Mesenteric fat pad (tissue), 1 donor: ENCODE measurements around the gene SYNE1. TPM values are rescaled to one million over a fixed set of nuclear protein-coding genes. Genes with fewer than 3 reads are reported as not detected.
"Not testable (repeated sequence)": the region's sequence is repeated elsewhere in the genome, so short reads cannot be mapped to it uniquely, and the experiment has no call there.

Experiments used
- DNase-seq: peaks from one replicate; pipeline ENCODE4 v3.0.0-alpha.2; 2020; ENCODE audit warnings: low spot score
- total RNA-seq: library from RNA; stranded (reverse); fragmentation: NEBNext Ultra II Directional; extraction: Animal tissue kit (Norgen Biotek cat#: 25700); gene quantifications from one replicate; pipeline ENCODE4 v1.2.1, GENCODE V29; 2021
- donor health status: DM: yes; HTN: yes; CAD: no.

Gene SYNE1
- total RNA-seq, 1 donor from 2014 or later: 84.2 TPM

GRCh38 chr6:152625213-152625612 is 11.9 kb downstream of the SYNE1 start:
- DNase-seq: no peak

GRCh38 chr6:152614776-152615175 is 22.4 kb downstream of the SYNE1 start:
- not testable (repeated sequence) for DNase-seq

DNA sequence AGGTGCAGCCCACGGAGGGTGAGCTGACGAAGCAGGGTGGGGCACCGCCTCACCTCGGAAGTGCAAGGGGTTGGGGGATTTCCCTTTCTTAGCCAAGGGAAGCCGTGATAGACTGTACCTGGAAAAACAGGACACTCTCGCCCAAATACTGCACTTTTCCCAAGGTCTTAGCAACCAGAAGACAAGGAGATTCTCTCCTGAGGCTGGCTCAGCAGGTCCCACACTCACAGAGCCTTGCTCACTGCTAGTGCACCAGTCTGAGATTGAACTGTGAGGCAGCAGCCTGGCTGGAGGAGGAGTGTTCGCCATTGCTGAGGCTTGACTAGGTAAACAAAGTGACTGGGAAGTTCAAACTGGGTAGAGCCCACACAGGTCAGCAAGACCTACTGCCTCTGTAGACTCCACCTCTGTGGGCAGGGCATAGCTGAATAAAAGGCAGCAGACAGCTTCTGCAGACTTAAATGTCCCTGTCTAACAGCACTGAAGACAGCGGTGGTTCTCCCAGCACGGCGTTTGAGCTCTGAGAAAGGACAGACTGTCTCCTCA is 28.0 kb downstream of the SYNE1 start:
- DNase-seq: no peak

GRCh38 chr6:152605941-152606340 is 31.2 kb downstream of the SYNE1 start:
- DNase-seq: no peak

- no peak for DNase-seq
Observed at GRCh38 chr6:152605342-152605741, 31.8 kb downstream of the SYNE1 start.

DNA sequence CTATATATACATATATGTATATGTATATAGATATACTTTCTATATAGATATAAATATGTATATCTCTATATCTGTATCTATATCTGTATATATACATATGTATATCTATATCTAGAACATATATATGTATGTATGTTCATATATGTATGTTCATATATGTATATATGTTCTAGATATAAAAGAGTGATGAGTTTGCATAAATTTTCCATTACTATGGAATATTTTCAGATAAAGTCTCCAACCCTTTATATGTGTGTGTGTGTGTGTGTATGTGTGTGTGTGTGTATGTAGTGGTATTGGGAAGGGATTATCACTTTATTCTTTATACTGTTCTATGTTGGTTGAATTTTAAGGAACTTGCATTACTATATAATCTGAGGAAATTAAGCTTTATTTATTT is 33.3 kb downstream of the SYNE1 start:
- no peak for DNase-seq

GRCh38 chr6:152600022-152600421 is 37.1 kb downstream of the SYNE1 start:
- no peak for DNase-seq

DNA sequence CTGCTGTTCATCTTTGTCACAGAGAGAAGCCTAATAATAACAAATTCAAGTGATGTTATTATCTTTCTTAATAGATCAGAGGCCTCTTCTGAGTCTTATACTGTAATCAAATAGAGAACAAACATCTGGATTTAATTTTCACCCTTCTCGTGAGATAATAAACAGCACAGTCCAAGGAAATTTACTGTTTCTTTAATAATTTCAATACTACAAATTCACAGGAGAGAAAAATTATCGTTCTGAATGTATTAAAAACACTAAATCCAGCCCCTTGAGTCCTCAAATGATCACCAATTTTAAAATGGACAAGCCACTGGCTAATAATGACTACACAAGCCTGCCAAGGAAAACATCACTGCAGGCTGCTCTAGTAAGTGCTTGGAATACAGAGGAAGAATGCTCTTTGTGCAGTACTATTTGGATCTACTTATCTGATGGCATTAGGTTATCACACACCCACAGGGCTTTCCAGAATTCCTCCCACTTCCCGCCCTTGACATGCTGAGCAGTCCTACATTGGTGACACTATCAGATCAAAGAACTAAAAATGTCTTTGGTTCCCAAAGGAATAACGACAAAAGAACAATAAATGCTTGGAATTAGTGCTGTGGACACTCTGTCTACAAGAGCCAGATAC is 38.1 kb downstream of the SYNE1 start:
- DNase-seq: no peak

DNA sequence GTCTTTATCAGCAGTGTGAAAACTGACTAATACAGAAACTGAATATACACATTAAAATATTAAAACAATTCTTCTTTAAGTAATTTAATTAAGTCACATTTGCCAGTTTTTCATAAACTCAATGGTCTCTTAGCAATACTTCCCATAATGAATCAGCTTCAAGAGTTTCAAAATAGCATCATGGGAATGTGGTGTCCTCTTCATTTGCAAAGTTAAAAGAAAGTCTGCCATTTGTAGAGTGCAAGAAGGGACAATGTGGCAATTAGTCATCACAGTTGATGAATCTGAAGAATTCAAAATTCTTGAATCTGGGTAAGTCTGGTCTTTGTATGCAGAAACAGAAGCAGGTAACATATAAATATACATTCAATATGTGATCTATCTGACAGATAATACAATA is 38.7 kb downstream of the SYNE1 start:
- DNase-seq: no peak

GRCh38 chr6:152596726-152597125 is 40.4 kb downstream of the SYNE1 start:
- DNase-seq: no peak

DNA sequence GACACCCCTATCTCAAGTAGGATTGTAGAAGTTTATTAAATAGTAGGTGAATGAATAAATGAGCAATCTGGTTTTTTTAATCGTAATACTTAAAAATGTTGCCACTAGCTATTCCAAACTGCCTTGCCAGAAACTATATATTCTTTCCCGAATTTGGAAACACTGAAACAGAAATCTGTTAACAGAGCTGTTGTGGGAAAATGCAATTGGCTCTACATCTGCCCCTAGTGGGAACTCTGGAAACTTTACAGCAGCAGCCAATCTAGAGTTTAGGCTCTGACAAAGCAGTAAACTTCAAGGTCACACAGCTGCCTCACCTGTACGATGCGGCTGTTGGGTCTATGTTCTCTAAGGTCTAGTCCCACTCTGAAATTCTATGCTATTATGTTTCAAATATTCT is 41.7 kb downstream of the SYNE1 start:
- no peak for DNase-seq

GRCh38 chr6:152594701-152595100 is 42.5 kb downstream of the SYNE1 start:
- DNase-seq: no peak

- DNase-seq: no peak
Observed at GRCh38 chr6:152588456-152588855, 48.7 kb downstream of the SYNE1 start.

- no peak for DNase-seq
Observed at GRCh38 chr6:152587473-152587872, 49.7 kb downstream of the SYNE1 start.

DNA sequence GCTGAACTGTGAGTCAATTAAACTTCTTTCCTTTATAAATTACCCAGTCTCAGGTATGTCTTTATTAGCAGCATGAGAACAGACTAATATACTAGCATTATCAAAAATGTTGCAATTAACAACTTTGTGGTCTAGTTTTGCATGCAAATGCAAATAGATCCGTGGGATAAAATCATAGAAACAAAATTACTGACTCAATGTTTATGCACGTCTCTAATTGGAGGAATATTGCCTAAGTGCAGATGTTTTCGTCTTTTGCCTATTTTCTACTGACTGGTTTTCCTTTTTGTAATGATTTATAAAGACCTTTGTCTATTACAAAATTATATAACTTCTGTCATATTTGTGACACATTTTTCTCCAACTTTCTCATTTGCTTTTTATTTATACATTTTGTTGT is 51.9 kb downstream of the SYNE1 start:
- DNase-seq: no peak

DNA sequence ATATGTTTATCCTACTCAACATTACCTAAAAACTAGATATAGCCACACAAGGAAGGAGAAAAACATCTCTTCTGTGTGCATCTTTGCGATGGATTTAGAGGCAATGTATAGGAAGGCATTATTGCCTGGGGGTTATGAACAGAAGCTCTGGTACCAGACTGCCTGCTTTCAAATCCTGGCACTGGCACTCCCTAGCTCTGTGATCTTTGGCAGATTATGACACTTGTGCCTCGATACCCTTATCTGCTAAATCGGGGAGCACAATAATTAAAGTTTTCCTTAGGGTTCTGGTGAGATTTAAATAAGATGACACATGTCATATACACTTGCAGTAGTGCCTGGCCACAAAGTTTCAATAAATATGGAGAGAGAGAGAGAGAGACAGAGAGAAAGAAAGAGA is 53.3 kb downstream of the SYNE1 start:
- no peak for DNase-seq

- no peak for DNase-seq
Observed at GRCh38 chr6:152576525-152576924, 60.6 kb downstream of the SYNE1 start.

DNA sequence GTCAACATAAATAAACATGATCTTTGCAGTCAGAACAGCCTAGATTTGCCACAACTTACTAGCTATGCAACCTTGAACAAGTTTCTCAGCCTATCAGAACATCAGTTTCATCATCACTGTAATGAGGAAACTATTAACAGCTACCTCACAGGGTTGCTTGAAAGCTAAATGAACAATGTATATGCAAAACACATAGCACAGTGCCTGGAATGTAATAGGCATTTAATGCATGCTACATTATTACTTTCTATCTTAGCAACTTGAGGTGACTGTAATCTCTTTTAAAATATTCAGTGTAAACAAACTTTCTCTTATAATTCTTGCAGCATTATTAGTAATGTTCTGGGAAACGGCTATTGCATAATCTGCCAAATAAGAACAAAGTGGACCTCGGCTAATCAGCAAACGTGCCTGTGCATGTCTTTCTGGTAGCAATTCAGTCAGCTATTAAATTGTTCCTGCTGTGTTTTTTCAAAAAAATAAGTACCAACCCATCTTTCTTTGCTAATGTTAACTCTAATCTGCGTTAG is 61.5 kb downstream of the SYNE1 start:
- DNase-seq: no peak

GRCh38 chr6:152575161-152575560 is 62.0 kb downstream of the SYNE1 start:
- DNase-seq: no peak

DNA sequence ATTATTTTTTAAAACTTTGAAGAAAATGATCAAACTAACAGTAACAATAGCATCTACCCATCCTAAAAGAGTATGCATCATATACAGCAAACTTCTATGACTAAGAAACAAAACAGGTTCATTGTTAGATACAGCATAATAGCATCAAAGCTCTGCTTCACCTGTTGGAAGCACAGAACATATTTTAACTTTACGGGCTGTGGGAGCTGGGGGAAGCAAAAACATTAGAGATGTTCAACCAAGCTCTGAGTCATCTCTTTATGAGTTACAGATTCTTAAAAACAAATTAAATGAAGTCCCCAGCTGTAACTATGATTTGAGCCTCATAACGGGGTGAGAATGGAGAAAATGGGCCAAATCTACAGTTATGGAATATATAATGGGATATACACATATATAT is 63.4 kb downstream of the SYNE1 start:
- no peak for DNase-seq

DNA sequence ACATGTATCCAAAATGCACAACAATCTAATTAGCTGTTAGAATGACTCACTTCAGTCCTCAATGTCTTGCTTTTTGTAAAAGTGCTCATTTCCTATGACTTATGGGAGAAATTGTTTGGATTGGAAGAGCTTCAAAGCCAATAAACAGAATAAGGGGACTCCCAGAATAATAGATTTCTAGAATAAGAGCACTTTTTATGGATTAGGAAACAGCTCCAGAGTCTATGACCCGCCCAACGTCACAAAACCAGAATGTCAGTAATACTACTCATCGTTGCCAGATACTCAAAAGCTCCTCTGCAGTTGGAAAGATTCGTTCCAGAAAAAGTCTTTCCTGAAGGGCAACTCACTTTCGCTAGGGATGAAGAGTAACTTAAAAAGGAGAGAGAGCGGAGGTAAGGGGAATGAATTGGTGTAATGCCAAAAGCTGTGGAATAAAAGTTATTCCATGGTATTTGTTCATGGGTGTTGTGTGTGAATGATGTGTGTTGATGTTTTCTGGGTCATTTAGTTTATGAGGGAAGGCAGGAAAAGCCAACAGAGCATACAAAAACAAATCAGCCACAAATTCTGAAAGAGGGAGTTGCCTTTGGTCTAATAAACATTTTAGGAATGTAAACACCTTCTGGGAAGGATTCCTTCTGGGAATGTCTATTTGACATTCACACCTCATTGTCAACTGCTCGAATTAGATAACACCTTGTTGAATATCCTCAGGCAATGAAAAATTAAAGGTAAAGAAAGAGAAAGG is 64.6 kb downstream of the SYNE1 start:
- no peak for DNase-seq

DNA sequence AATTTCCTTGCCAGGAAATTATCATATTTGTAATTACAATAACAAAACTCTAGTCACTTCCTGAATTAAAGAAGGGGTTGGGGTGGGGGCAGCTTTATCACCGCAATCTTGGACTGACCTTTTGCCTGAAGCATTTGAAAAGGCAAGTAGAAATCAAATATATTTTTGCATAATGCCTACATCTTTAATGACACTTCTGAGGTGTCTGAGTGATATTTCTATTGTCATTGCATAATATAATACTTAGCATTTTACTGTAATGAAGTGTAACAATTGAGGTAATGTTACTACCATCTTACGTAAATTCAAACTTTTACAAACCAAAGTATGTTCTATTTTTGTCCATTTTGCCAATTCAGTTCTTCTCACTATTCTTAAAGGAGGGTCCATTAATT is 65.2 kb downstream of the SYNE1 start:
- no peak for DNase-seq

- no peak for DNase-seq
Observed at GRCh38 chr6:152571089-152571488, 66.1 kb downstream of the SYNE1 start.
